ENCODE data around the gene UGT1A5. TPM values are rescaled to one million over a fixed set of nuclear protein-coding genes. Genes with fewer than 3 reads are reported as not detected.

Gene UGT1A5
- total RNA-seq, 1 donor from 2014 or later, result not detected

- H3K9ac ChIP-seq, result no peak overlapping the region
- no peak overlapping the region for H3K4me2 ChIP-seq
- no peaks in the 10 kb centered on the region for H3K9me3 ChIP-seq (ENCODE audit: low read depth)
- Mint-ChIP-seq H3K9me3 (peaks cover 16% of the 10 kb centered on the region), H3K27me3 (ENCODE audit: insufficient read depth, low read depth) (peaks cover 6% of the 10 kb centered on the region), H3K4me3 (no peak overlapping the region), H3K27ac (no peak overlapping the region), H3K4me1 (no peaks in the 10 kb centered on the region), H3K36me3 (peaks cover 2% of the 10 kb centered on the region)
- H3K27ac ChIP-seq, result no peak overlapping the region
- no peak overlapping the region for H3K4me3 ChIP-seq
- H3K27me3 ChIP-seq, result no peaks in the 10 kb centered on the region
- no peaks in the 10 kb centered on the region for H4K20me1 ChIP-seq (ENCODE audit: low read depth)
- no peaks in the 10 kb centered on the region for H3K4me1 ChIP-seq
- no peaks in the 10 kb centered on the region for H3F3A ChIP-seq (ENCODE audit: low read depth)
- TF ChIP-seq EZH2 (IDR thresholded peaks at IDR 0.05) (no peak), CTCF (IDR thresholded peaks at IDR 0.05) (no peak), EZH2phosphoT487 (IDR thresholded peaks at IDR 0.05) (no peak)
- H2AFZ ChIP-seq (replicated peaks), result no peak overlapping the region
- no peaks in the 10 kb centered on the region for H3K79me2 ChIP-seq (ENCODE audit: low read depth)
- DNase-seq (ENCODE audit: low spot score), result no peak
- no peaks in the 10 kb centered on the region for H3K36me3 ChIP-seq
Measured at GRCh38 chr2:233779722-233780121, 67.0 kb downstream of the UGT1A5 start.

GRCh38 chr2:233780771-233781170 is 68.1 kb downstream of the UGT1A5 start:
- Histone ChIP-seq H3K4me3 (no peak overlapping the region), H3K36me3 (no peaks in the 10 kb centered on the region), H3K27me3 (no peaks in the 10 kb centered on the region), H3K27ac (no peak overlapping the region), H3F3A (ENCODE audit: low read depth) (no peaks in the 10 kb centered on the region), H2AFZ (replicated peaks) (no peak overlapping the region), H3K9ac (no peak overlapping the region), H3K4me1 (no peaks in the 10 kb centered on the region), H3K79me2 (ENCODE audit: low read depth) (no peaks in the 10 kb centered on the region), H4K20me1 (ENCODE audit: low read depth) (no peaks in the 10 kb centered on the region), H3K9me3 (ENCODE audit: low read depth) (no peaks in the 10 kb centered on the region), H3K4me2 (no peak overlapping the region)
- peaks cover 2% of the 10 kb centered on the region for H3K36me3 Mint-ChIP-seq
- no peak for TF ChIP-seq EZH2phosphoT487 (IDR thresholded peaks at IDR 0.05)
- TF ChIP-seq EZH2 (IDR thresholded peaks at IDR 0.05), result no peak
- no peak for TF ChIP-seq CTCF (IDR thresholded peaks at IDR 0.05)
- H3K9me3 Mint-ChIP-seq, result peaks cover 16% of the 10 kb centered on the region
- no peak overlapping the region for H3K4me3 Mint-ChIP-seq
- no peak for DNase-seq (ENCODE audit: low spot score)
- no peaks in the 10 kb centered on the region for H3K4me1 Mint-ChIP-seq
- peaks cover 2% of the 10 kb centered on the region for H3K27me3 Mint-ChIP-seq (ENCODE audit: insufficient read depth, low read depth)
- H3K27ac Mint-ChIP-seq, result no peak overlapping the region

- Histone ChIP-seq H3K4me1 (no peaks in the 10 kb centered on the region), H3K9me3 (ENCODE audit: low read depth) (no peaks in the 10 kb centered on the region), H3K9ac (no peak overlapping the region), H4K20me1 (ENCODE audit: low read depth) (no peaks in the 10 kb centered on the region), H3K27me3 (no peaks in the 10 kb centered on the region), H3K27ac (no peak overlapping the region), H3K36me3 (no peaks in the 10 kb centered on the region), H3K4me2 (no peak overlapping the region), H3K4me3 (no peak overlapping the region), H3F3A (ENCODE audit: low read depth) (peaks cover 3% of the 10 kb centered on the region), H3K79me2 (ENCODE audit: low read depth) (no peaks in the 10 kb centered on the region), H2AFZ (replicated peaks) (no peak overlapping the region)
- Mint-ChIP-seq H3K27ac (no peak overlapping the region), H3K36me3 (no peaks in the 10 kb centered on the region), H3K27me3 (ENCODE audit: insufficient read depth, low read depth) (peaks cover 8% of the 10 kb centered on the region), H3K4me1 (peaks cover 2% of the 10 kb centered on the region), H3K4me3 (no peak overlapping the region), H3K9me3 (peaks cover 6% of the 10 kb centered on the region)
- DNase-seq (ENCODE audit: low spot score), result no peak
- TF ChIP-seq EZH2phosphoT487 (IDR thresholded peaks at IDR 0.05) (no peak), EZH2 (IDR thresholded peaks at IDR 0.05) (no peak), CTCF (IDR thresholded peaks at IDR 0.05) (no peak)
Measured at GRCh38 chr2:233789554-233789953, 76.8 kb downstream of the UGT1A5 start.

All from neural progenitor cell (in vitro differentiated cells).